Heart right ventricle (tissue), 16 donors: ENCODE data around the gene CMIP. TPM values are rescaled to one million over a fixed set of nuclear protein-coding genes. Genes with fewer than 3 reads are reported as not detected.
A peak's percentile ranks its signal among the peaks of the same experiment; 100 is the strongest.

Experiments
- ATAC-seq, 8 donors: fragments of 200-7000 bp; cut with Tn5 transposase; one replicate each; pipeline ENCODE4 v1.9.1; 2020; ENCODE audit warnings: mild to moderate bottlenecking in 8 of 8, moderate library complexity in 8 of 8, moderate number of reproducible peaks in 1 of 8
- DNase-seq, 2 donors: peaks; one replicate each; pipeline ENCODE4 v3.0.0-alpha.2; 2020
- H3K27ac ChIP-seq, 10 donors: fragments of 200-600 bp; sonication (generic) in 2 of 10; one replicate each; pipeline versions ENCODE4 v1.5.0 to v1.8.0; 2020 to 2022; ENCODE audit warnings: mild to moderate bottlenecking in 3 of 10
- H3K27me3 ChIP-seq, 7 donors: fragments of 200-600 bp; one replicate each; pipeline ENCODE4 v1.8.0; 2021 to 2022; ENCODE audit warnings: mild to moderate bottlenecking in 2 of 7
- H3K36me3 ChIP-seq, 9 donors: fragments of 200-600 bp; sonication (generic) in 1 of 9; one replicate each; pipeline versions ENCODE4 v1.5.0 to v1.8.0; 2020 to 2022; ENCODE audit warnings: mild to moderate bottlenecking in 2 of 9
- H3K4me1 ChIP-seq, 9 donors: fragments of 200-600 bp; sonication (generic) in 1 of 9; one replicate each; pipeline versions ENCODE4 v1.5.0 to v1.8.0; 2020 to 2022; ENCODE audit warnings: mild to moderate bottlenecking in 4 of 9
- H3K4me3 ChIP-seq, 10 donors: fragments of 200-600 bp; sonication (generic) in 2 of 10; one replicate each; pipeline versions ENCODE4 v1.5.0 to v1.8.0; 2020 to 2022; ENCODE audit warnings: mild to moderate bottlenecking in 7 of 10, moderate library complexity in 2 of 10
- H3K9me3 ChIP-seq, 11 donors: fragments of 200-600 bp in 10 of 11; sonication (generic) in 2 of 11; one replicate each; pipeline versions ENCODE4 v1.5.0 to v1.8.0; 2013 to 2022; ENCODE audit warnings: mild to moderate bottlenecking in 2 of 11, control low read depth in 1 of 11, moderate library complexity in 1 of 11
- WGBS, 2 donors: extraction: QIAGEN DNeasy Blood & Tissue Kit; methylation state at CpG; one replicate each; pipeline ENCODE4 v1.1.7; 2013; ENCODE audit warnings: inconsistent platforms in 1 of 2; 5-methylcytosine and 5-hydroxymethylcytosine counted together
- intact Hi-C, 10 donors: fragments of 100-400 bp; cut with DNase I; formaldehyde crosslinking; loops; one replicate each; pipeline versions ENCODE4 v1.11.1 to v1.14.2; 2022
- polyA plus RNA-seq, 2 donors: library from polyadenylated mRNA; stranded (reverse); fragments of 200-250 nt; gene quantifications; one replicate each; pipeline ENCODE4 v1.2.3, GENCODE V29; 2013
- total RNA-seq, 10 donors: library from RNA; stranded (reverse); fragmentation: NEBNext Ultra II Directional in 3 of 10; extraction: Animal tissue kit (Norgen Biotek cat#: 25700) in 3 of 10; gene quantifications; one replicate each; pipeline versions ENCODE4 v1.2.1 to v1.2.4, GENCODE V29; 2021 to 2023
- TF ChIP-seq, protein P1 (sequence below), 9 donors: fragments of 200-600 bp; sonication (generic) in 2 of 9; IDR thresholded peaks; one replicate each; pipeline versions ENCODE4 v1.5.0 to v1.8.0; 2021 to 2022; ENCODE audit warnings: antibody characterized with exemption in 9 of 9, mild to moderate bottlenecking in 5 of 9, moderate library complexity in 1 of 9
- donor health status: Arrhythmogenic right ventricular cardiomyopathy.
- donor health status: ischemic (EF 13 %, LVEDD 7.1; RV severe dilation, severe dysfunction).
- donor health status: healthy with polysubstance abuse.
- donor health status: DM: no; HTN: yes; CAD: no.
- donor health status: DM: no; HTN: no; CAD: no.
- donor health status: ischemic (EF 25% LVEDD 6.9; RV normal size, moderate dysfunction).
- donor health status: ischemic (EF 25% LVEDD 5.7; RV mildly dilated, moderate dysfunction).
- donor health status: healthy.
- donor health status: DM: yes; HTN: yes; CAD: no.
- donor health status: Ischemic cardiomyopathy.
- donor health status: ischemic (EF 35%, LVEDD 5.7; RV mildly dilated, moderate dysfunction).
- donor health status: nonischemic (EF 11% LVEDD 7.7; RV severe dilation, severe dysfunction).
- donor health status: DM: yes; HTN: yes; CAD: no.
- donor health status: PGD.
- donor health status: ischemic (EF 29% LVEDD 5.4; RV normal size, mild dysfunction).
- donor health status: nonischemic (EF 23%, LVEDD 6.1; RV moderate dilation, normal function).

The CMIP gene
- total and polyA plus RNA-seq, 12 donors = 5.4 to 32.8 (median 13.0) TPM

DNA sequence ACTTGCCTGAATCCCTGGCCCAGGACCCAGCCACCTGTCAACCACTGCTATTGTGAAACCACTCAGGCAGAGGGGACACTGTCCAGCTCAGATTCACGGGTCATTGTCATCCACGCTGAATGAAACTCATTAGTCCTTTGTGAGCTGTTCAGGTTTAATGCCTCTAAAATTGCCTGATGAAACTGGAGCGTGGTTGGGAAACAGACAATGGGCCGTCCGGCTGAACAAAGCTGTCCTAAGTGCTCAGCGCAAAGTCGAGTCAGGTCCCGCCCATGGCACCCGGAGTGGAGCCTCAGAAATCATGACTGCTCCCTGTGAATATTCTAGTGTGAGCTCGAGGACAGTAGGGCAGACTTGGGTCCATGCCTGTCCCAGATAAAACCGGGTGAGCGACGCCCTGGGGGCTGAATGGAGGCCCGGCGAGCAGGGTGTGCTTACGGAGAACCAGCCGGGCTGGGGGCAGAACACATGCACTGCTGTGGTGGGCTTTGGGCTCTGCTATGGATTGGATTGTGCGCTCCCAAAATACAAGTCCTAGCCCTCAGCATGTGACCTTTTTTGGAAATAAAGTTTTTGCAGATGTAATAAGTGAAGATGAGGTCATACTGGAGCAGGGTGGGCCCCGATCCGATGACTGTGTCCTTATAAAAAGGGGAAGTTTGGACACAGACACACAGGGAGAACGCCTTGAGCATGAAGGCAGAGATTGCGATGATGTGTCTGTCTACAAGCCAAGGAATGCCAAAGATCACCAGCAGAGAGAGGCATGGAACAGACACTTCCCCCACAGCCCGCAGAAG is 12.9 kb upstream of the CMIP start:
- Histone ChIP-seq H3K27ac (peak overlapping the region in 2 of 10 donors; percentile 29 to 70), H3K36me3 (no peaks in the 10 kb centered on the region), H3K27me3 (peaks cover 0 to under 1% (median 0%) of the 10 kb centered on the region in 7 donors), H3K9me3 (no peaks in the 10 kb centered on the region), H3K4me1 (peaks cover 0 to 16% (median 0%) of the 10 kb centered on the region in 9 donors), H3K4me3 (no peak overlapping the region)
- WGBS, 2 donors = 80 to 84% methylated on average over 23 of the region's 23 CpGs
- ATAC-seq = peak in 7 of 8 donors; percentile 32 to 90 (median 73)
- TF ChIP-seq, protein P1, sequence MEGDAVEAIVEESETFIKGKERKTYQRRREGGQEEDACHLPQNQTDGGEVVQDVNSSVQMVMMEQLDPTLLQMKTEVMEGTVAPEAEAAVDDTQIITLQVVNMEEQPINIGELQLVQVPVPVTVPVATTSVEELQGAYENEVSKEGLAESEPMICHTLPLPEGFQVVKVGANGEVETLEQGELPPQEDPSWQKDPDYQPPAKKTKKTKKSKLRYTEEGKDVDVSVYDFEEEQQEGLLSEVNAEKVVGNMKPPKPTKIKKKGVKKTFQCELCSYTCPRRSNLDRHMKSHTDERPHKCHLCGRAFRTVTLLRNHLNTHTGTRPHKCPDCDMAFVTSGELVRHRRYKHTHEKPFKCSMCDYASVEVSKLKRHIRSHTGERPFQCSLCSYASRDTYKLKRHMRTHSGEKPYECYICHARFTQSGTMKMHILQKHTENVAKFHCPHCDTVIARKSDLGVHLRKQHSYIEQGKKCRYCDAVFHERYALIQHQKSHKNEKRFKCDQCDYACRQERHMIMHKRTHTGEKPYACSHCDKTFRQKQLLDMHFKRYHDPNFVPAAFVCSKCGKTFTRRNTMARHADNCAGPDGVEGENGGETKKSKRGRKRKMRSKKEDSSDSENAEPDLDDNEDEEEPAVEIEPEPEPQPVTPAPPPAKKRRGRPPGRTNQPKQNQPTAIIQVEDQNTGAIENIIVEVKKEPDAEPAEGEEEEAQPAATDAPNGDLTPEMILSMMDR (IDR thresholded peaks at IDR 0.05) = no peak
- no peak for DNase-seq
- intact Hi-C loops = no loop called here

DNA sequence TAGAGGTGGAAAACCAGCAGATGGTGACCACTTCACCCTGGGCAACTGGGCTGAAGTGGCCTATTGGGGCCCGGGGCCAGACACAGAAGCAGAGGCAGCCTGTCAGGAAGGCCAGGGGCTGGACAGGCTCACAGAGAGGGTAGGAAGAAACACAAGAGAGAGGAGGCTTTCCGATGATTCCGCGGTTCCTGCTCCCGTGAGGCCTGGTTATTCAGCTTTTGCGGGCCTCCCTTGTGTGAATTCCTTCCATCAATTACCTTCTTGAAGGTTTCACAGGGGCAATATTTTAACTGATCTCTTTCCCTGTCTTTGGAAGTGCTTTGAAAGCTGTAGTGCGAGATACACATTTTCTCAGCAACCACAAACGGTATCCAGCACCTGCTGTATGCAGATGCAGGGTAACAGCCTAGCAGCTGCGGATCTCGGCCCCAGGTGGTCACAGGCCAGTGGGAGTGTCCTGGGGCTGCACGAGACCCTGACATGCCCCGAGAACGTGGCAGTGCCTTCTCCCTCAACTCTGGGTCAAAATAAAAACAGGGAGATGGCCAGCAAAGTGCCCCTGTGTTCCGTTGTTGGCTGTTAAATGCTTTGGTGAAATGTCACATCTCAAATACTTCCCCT is 11.6 kb upstream of the CMIP start:
- DNase-seq = no peak
- TF ChIP-seq, protein P1 (IDR thresholded peaks at IDR 0.05) = no peak
- 83 to 84% methylated on average over 14 of the region's 14 CpGs for WGBS, 2 donors
- H3K4me1 ChIP-seq = peaks cover 0 to 21% (median 0%) of the 10 kb centered on the region in 9 donors
- no peak for ATAC-seq
- intact Hi-C loops = no loop called here
- H3K36me3 ChIP-seq = no peaks in the 10 kb centered on the region
- peaks cover 0 to 5% (median 0%) of the 10 kb centered on the region in 7 donors for H3K27me3 ChIP-seq
- H3K9me3 ChIP-seq = no peaks in the 10 kb centered on the region
- no peak overlapping the region for H3K4me3 ChIP-seq
- H3K27ac ChIP-seq = peak overlapping the region in 1 of 10 donors; percentile 31

DNA sequence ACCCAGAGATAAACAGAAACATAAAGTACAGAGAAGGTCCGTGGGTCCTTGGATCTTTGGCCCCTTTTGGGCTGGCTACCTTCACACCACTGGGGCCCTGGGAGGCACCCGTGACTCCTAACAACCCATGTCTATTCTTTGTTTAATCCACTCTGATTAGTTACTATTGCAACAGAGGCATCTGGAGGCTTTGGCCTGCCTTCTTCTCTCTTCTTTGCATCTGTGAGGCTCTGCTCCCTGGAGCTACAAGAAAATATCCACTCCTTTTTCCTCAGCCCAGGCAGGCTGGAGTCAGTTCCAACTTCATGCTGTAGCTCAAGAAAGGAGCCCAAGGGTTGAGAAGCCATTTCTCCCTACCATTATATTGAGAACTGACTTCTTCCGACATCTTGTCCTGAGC is 9.5 kb upstream of the CMIP start:
- Histone ChIP-seq H3K27ac (no peak overlapping the region), H3K9me3 (no peaks in the 10 kb centered on the region), H3K36me3 (no peaks in the 10 kb centered on the region), H3K4me3 (no peak overlapping the region), H3K27me3 (peaks cover 0 to 5% (median 0%) of the 10 kb centered on the region in 7 donors), H3K4me1 (peaks cover 0 to 20% (median 0%) of the 10 kb centered on the region in 9 donors)
- ATAC-seq (no peak), DNase-seq (no peak)
- intact Hi-C loops = no loop called here
- 86 to 89% methylated on average over 3 of the region's 3 CpGs for WGBS, 2 donors
- TF ChIP-seq, protein P1 (IDR thresholded peaks at IDR 0.05) = no peak

DNA sequence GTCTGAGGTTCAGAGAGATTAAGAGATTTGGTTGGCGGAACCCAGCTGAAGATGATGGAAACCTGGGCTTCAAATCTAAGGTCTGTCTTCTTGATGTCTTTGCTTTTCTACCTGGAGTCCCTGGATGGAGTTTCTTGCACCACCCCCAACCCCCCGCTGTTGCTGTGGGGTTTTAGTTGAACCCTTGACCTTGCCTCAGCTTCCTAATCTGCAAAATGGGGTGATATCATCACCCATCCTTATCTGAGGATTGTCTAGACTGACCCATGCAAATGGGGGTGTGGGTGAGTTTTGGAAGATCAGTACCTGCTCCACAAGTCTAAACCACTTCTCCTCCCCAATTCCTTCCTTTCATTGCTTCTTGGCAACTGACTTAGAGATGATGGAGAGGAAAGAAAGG is 9.0 kb upstream of the CMIP start:
- Histone ChIP-seq H3K4me1 (peaks cover 0 to 20% (median 0%) of the 10 kb centered on the region in 9 donors), H3K27me3 (peaks cover 0 to 5% (median 0%) of the 10 kb centered on the region in 7 donors), H3K9me3 (no peaks in the 10 kb centered on the region), H3K27ac (no peak overlapping the region), H3K4me3 (no peak overlapping the region), H3K36me3 (no peaks in the 10 kb centered on the region)
- no peak for ATAC-seq
- DNase-seq = no peak
- TF ChIP-seq, protein P1 (IDR thresholded peaks at IDR 0.05) = no peak
- 96% methylated on average over 2 of the region's 2 CpGs for WGBS, 2 donors
- intact Hi-C loops = no loop called here
